Transverse colon (tissue), 4 donors: ENCODE measurements around the gene ETV6.
A peak's percentile ranks its signal among the peaks of the same experiment; 100 is the strongest.

Source experiments
- CTCF ChIP-seq, 5 experiments: fragments of 200-600 bp in 3 of 5; fragments of 450-650 bp in 2 of 5; sonication (generic) in 3 of 5; IDR thresholded peaks; 1 replicate in 2 of 5; 2 replicates in 3 of 5; pipeline ENCODE4 v1.5.1; 2016 to 2017; ENCODE audit warnings: antibody characterized with exemption in 5 of 5, inconsistent platforms in 3 of 5, mild to moderate bottlenecking in 2 of 5, moderate library complexity in 1 of 5
- EP300 ChIP-seq: sonication (generic); formaldehyde crosslinking; IDR thresholded peaks from one replicate; pipeline ENCODE4 v1.6.1; 2017; ENCODE audit warnings: antibody characterized with exemption, low read depth
- POLR2A ChIP-seq: fragments of 450-650 bp; IDR thresholded peaks from one replicate; pipeline ENCODE4 v1.6.1; 2016; ENCODE audit warnings: antibody characterized with exemption, mild to moderate bottlenecking, moderate library complexity
- POLR2AphosphoS5 ChIP-seq, 3 donors: sonication (generic); formaldehyde crosslinking; IDR thresholded peaks; one replicate each; pipeline ENCODE4 v1.6.1; 2016; ENCODE audit warnings: antibody characterized with exemption in 3 of 3

- no peak for TF ChIP-seq EP300
- no peak for TF ChIP-seq POLR2A
- no peak for TF ChIP-seq CTCF (IDR thresholded peaks at IDR 0.05)
- TF ChIP-seq POLR2AphosphoS5 (IDR thresholded peaks at IDR 0.05), result peak in 1 of 3 donors; percentile 6
Measured at GRCh38 chr12:11884706-11885105, 235.2 kb downstream of the ETV6 start.
